COLO668 (cell line): ENCODE results near the gene ARHGAP15.

Source experiments
- DNase-seq: peaks from one replicate; lab custom pipeline; 2025; ENCODE audit not compliant: unreplicated experiment; lab: John Stamatoyannopoulos, UW

ARHGAP15 gene

GRCh38 chr2:143440411-143441012 lies 311.3 kb downstream of the ARHGAP15 start:
- DNase-seq: no peak

GRCh38 chr2:143442193-143442592 lies 313.0 kb downstream of the ARHGAP15 start:
- no peak for DNase-seq

GRCh38 chr2:143451642-143452281 lies 322.5 kb downstream of the ARHGAP15 start:
- DNase-seq: no peak

DNA sequence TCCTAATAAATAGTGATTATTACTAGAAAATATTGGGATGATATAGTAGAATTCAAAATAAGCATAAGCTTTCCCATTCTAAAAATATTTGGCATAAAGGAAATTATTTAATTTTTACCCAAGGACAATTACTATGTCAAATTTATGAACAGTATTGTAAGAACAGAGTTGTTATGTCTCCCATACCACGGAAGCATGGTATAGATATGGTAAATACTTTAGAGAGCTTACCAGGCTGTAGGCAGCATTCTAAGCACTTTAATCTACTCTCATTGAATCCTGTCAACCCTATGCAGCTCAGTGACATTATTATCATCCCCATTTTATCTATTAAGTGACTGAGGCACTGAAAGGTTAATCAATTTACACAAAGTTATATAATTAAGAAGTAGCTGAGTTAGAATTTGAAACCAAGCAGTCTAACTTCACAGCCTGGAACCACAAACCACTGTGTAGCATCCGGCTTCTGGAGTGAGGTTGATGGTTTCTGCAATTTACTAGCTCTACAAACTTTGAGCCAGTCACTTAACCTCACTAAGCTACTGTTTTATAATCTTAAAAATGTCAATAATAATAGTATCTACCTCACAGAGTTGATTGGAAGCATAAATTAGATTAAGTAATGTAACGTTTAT lies 323.7 kb downstream of the ARHGAP15 start:
- DNase-seq: no peak

GRCh38 chr2:143453981-143454511 lies 324.8 kb downstream of the ARHGAP15 start:
- DNase-seq: no peak

- no peak for DNase-seq
Measured at GRCh38 chr2:143455317-143455716, 326.1 kb downstream of the ARHGAP15 start.

DNA sequence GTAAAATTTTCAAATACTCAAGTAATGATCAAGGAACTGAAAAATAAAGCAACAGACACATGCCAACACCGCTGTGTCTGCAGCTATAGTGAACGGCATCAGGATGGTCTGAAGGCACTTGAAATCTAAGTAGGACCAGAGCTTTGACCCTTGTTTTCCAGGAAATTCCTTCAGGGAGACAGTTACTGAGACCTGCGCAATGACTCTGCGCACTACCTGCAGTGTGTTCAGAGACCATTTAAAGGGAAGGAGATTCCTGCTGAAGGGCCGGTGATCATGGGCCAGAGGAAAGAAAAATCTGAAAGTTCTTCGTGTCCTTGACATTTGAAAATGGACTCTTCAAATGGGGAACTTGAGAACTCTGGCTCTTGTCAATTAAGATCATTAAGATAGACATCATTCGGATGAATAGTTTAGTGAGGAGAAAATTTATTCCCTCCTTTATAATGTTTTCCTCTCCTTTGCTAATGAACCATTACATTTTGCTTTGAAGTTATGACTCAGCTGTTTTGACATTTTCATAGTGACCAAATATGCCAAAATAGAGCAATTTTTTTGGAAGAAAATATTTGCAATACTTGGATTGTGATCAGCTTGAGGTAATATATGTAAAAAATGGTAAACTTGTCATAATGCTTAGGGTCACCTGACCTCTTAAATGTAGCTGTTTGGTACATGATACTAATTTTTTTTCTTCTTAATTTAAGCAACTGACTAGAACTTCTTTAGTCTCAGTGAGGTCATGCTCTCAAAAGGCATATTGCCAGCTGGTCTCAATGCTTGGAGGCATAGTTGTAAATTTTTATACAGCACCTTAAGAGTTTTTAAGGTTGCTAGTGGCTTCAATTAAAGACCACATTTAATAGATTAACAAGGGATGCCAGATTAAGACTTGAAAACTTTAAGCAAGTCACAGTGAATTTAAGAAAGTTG lies 329.3 kb downstream of the ARHGAP15 start:
- DNase-seq: no peak

DNA sequence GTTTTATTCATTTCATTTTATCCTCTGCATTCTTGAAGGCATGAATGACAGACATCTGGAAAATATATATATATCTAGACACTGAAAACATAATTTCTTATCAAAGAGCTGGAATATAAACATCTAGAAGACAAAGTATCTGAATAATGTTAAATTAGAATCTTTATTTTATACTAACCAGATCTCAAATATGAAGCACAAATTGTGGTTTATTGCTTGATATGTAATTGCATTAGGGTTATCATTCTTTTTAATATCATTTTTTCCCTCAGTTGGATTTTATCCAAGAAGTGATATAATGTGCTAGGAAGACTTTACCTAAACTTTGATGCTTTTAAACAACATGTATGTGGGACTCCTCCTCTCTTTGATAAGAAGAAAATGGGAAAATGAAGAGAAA lies 331.2 kb downstream of the ARHGAP15 start:
- DNase-seq: no peak

- no peak for DNase-seq
Measured at GRCh38 chr2:143463719-143464118, 334.5 kb downstream of the ARHGAP15 start.

DNA sequence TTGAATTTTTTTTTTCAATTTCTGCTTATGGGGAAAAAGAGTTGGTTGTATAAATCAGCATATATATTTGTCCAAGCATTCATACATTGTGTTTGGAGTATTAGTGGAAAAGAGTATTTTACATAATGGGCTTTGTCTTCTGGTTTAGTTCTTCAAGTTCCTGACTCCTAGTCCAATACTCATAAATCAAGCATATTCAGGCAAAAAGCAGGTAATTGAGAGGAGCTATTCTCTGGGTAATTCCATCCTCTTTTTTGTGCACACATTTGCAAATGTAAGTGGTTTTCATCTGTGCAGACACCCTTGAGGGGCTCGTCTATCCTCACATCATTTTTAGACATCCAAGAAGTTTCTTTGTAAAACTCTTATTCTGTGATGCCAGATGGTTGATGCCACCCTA lies 337.2 kb downstream of the ARHGAP15 start:
- no peak for DNase-seq

DNA sequence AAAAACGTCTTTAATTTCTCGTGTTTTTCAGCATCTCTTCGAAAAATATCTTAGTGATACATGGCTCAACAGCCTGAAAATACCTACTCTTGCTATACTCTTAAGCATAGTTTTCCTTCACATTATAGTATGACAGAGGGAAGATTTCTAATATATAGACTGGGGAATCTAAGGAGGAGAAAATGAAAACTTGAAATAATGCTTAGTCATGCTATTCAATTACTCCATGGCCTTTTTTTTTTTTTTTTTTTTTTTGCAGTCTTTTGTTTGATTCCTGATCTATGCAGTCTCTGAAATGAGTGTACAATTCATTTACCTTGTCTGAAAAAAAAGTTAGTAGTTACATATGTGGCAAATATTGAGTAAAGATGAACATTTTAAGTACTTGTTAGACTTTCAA lies 337.8 kb downstream of the ARHGAP15 start:
- no peak for DNase-seq

DNA sequence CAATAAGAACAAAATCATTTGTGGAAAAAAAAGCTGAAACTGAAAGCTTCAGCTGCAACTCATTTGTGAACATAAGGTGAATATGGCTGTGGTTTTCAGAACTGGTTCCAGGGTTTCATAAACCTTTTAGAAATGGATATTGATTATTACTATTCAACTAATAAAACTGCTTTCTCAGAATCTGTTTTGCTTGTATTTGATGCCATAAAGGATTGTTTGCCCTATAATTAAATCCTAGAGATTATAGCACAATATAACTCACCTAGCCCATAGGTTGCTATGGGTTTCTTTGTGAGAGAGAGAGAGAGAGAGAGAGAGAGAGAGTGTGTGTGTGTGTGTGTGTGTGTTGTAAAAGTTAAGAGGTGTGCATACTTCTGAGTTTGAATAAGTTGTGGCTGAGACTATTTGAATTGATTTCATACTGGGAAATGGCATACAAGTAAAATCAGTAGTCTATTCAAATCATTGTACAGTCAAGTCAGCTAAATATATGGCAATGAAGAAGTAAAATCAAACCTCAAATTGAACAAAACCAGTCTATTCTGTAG lies 339.2 kb downstream of the ARHGAP15 start:
- no peak for DNase-seq

DNA sequence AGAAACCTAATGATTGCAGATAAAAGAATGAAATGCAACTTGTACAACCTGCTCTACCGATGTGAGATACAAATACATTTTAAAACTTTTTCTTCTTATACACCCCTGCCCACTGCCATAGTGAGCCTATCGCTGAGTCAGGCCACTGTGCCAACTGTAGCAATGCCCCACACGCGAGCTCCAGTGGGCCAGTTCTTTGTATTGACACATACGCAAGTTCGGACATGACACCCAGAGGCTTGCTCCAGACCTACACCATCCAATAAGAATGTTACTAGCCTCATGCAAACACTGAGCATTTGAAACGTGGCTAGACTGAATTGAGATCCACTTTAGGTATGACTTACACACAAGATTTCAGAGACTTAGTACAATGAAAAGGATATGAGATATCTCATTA lies 340.1 kb downstream of the ARHGAP15 start:
- DNase-seq: no peak

GRCh38 chr2:143471550-143471949 lies 342.3 kb downstream of the ARHGAP15 start:
- no peak for DNase-seq

DNA sequence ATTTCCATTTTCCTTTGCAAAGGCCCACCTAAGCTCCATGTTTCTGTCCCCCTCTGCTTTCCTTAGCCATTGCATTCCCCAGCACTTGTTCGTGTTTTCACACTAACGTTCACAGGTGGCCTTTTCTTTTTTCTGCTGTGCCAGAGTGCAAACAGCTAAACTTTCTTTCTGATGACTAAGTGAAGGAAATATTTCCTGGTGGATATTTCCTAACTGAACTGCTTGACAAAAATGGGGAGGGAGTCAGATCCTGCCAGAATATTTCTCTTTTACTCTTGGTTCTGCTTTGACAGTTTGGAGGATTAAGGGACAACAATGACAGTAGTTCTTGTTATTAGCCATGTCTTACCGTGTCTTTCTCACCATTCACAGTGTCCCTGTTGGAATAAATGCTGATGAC lies 344.0 kb downstream of the ARHGAP15 start:
- no peak for DNase-seq

GRCh38 chr2:143473820-143474219 lies 344.6 kb downstream of the ARHGAP15 start:
- DNase-seq: no peak

- no peak for DNase-seq
Measured at GRCh38 chr2:143474586-143474985, 345.4 kb downstream of the ARHGAP15 start.

- DNase-seq: no peak
Measured at GRCh38 chr2:143475041-143475776, 346.0 kb downstream of the ARHGAP15 start.

DNA sequence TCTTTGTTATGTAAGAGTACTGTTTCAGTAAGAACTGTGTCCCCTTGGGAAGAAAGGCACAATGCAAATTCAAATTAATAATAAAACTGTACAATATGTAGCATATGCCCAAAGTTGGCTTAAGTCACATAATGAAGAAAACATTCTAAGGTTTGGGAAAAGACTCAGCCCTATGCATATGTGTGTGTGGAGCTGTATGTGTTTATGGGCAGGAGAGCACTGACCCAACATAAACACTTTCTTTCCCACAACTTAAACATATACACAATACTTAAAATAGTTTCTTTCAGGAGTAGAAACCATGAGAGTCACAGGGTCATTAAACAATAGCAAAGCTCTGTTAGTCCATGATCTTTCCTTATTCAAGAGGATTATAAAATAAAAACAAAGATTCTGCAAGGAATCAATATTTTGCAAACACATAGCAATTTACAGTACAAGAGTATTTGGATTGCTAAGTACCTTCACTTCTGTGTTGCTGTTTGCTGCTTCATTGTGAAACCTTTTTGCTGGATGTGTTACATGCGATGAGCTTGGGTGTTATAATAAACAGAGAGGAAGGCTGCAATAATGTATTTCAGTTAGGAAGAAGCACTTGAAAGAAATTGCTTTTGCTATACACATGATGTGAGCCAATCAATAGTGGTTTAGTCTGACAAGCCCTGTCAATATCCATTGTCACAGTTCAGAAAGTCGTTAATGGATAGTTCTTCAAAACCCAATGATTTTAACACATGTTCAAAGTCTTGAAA lies 347.3 kb downstream of the ARHGAP15 start:
- no peak for DNase-seq
